Chondrocyte (in vitro differentiated cells): ENCODE results near the gene SESTD1. TPM values are rescaled to one million over a fixed set of nuclear protein-coding genes. Genes with fewer than 3 reads are reported as not detected.

Source experiments
- DNase-seq: peaks from one replicate; pipeline ENCODE4 v3.0.0; 2021; ENCODE audit warnings: mixed read lengths, low spot score
- H3K27ac Mint-ChIP-seq: one replicate; pipeline ENCODE4 v1.8.0; 2021; ENCODE audit warnings: mild to moderate bottlenecking, moderate library complexity, mixed read lengths; ENCODE audit not compliant: unreplicated experiment
- H3K27me3 Mint-ChIP-seq: 2 replicates; pipeline ENCODE4 v1.8.0; 2021; ENCODE audit warnings: low read depth, mixed read lengths
- H3K36me3 Mint-ChIP-seq: 2 replicates; pipeline ENCODE4 v1.8.0; 2021; ENCODE audit warnings: low read depth, mixed read lengths
- H3K4me1 Mint-ChIP-seq: 2 replicates; pipeline ENCODE4 v1.8.0; 2021; ENCODE audit warnings: low read depth, mild to moderate bottlenecking, mixed read lengths
- H3K4me3 Mint-ChIP-seq: one replicate; pipeline ENCODE4 v1.8.0; 2021; ENCODE audit warnings: mild to moderate bottlenecking, moderate library complexity, mixed read lengths; ENCODE audit not compliant: unreplicated experiment
- H3K9me3 Mint-ChIP-seq: 2 replicates; pipeline ENCODE4 v1.8.0; 2021; ENCODE audit warnings: low read depth, mixed read lengths
- CTCF ChIP-seq: fragments of 200-600 bp; sonication (generic); IDR thresholded peaks from 2 replicates; pipeline ENCODE4 v1.5.0; 2021; ENCODE audit warnings: antibody characterized with exemption, mild to moderate bottlenecking, moderate library complexity
- total RNA-seq: library from RNA; stranded (reverse); gene quantifications from 3 replicates; pipeline ENCODE4 v1.2.1, GENCODE V29; 2021

The SESTD1 gene
- total RNA-seq, 1 donor from 2014 or later, result 101 TPM

- Mint-ChIP-seq H3K27me3 (no peaks in the 10 kb centered on the region), H3K36me3 (no peaks in the 10 kb centered on the region), H3K4me3 (peak overlapping the region; percentile 67), H3K9me3 (no peaks in the 10 kb centered on the region), H3K4me1 (peaks cover 48% of the 10 kb centered on the region), H3K27ac (peak overlapping the region; percentile 68)
- no peak for DNase-seq
- no peak for TF ChIP-seq CTCF
Observed at GRCh38 chr2:179265082-179265510, 464 bp upstream of the SESTD1 start.

GRCh38 chr2:179263446-179264367 lies 925 bp downstream of the SESTD1 start:
- DNase-seq, result peak; percentile 92
- no peaks in the 10 kb centered on the region for H3K36me3 Mint-ChIP-seq
- H3K4me1 Mint-ChIP-seq, result peaks cover 51% of the 10 kb centered on the region
- no peaks in the 10 kb centered on the region for H3K27me3 Mint-ChIP-seq
- TF ChIP-seq CTCF, result no peak
- no peaks in the 10 kb centered on the region for H3K9me3 Mint-ChIP-seq
- peak overlapping the region; percentile 91 for H3K4me3 Mint-ChIP-seq
- peak overlapping the region; percentile 95 for H3K27ac Mint-ChIP-seq

- Mint-ChIP-seq H3K4me3 (peak overlapping the region; percentile 91), H3K27ac (peak overlapping the region; percentile 95), H3K9me3 (no peaks in the 10 kb centered on the region), H3K36me3 (no peaks in the 10 kb centered on the region), H3K27me3 (no peaks in the 10 kb centered on the region), H3K4me1 (peaks cover 48% of the 10 kb centered on the region)
- DNase-seq, result no peak
- TF ChIP-seq CTCF, result no peak
Observed at GRCh38 chr2:179263015-179263414, 1.6 kb downstream of the SESTD1 start.

- peaks cover 48% of the 10 kb centered on the region for H3K4me1 Mint-ChIP-seq
- H3K36me3 Mint-ChIP-seq, result no peaks in the 10 kb centered on the region
- no peaks in the 10 kb centered on the region for H3K27me3 Mint-ChIP-seq
- H3K9me3 Mint-ChIP-seq, result no peaks in the 10 kb centered on the region
- peak overlapping the region; percentile 25 for H3K4me3 Mint-ChIP-seq
- no peak for TF ChIP-seq CTCF
- DNase-seq, result no peak
- H3K27ac Mint-ChIP-seq, result peak overlapping the region; percentile 95
Observed at GRCh38 chr2:179262077-179262660, 2.5 kb downstream of the SESTD1 start.

- TF ChIP-seq CTCF, result peak; percentile 42
- no peak for DNase-seq
- no peaks in the 10 kb centered on the region for H3K36me3 Mint-ChIP-seq
- H3K27ac Mint-ChIP-seq, result no peak overlapping the region
- no peak overlapping the region for H3K4me3 Mint-ChIP-seq
- peaks cover 48% of the 10 kb centered on the region for H3K4me1 Mint-ChIP-seq
- no peaks in the 10 kb centered on the region for H3K27me3 Mint-ChIP-seq
- peaks cover under 1% of the 10 kb centered on the region for H3K9me3 Mint-ChIP-seq
Observed at GRCh38 chr2:179261151-179261825, 3.3 kb downstream of the SESTD1 start.
